Measurements from ENCODE around the gene VPS33A. TPM values are rescaled to one million over a fixed set of nuclear protein-coding genes. Genes with fewer than 3 reads are reported as not detected.
A peak's percentile ranks its signal among the peaks of the same experiment; 100 is the strongest.

Gene VPS33A
- total RNA-seq, 2 donors from 2014 or later: 18.9 to 19.2 TPM

DNA sequence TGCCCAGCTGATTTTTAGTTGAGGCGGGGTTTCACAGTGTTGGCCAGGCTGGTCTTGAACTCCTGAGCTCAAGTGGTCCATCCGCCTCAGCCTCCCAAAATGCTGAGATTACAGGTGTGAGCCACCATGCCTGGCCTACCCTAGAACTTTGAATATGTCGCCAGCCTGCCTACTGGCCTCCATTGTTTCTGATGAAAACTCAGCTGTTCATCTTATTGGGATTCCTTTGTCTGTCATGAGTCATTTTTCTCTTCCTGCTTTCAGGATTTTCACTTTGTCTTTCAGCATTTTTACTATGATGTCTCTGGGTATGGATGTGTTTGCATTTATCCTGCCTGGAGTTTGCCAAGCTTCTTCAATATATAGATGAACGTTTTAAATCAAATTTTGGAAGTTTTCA lies 70.9 kb downstream of the VPS33A start:
- Mint-ChIP-seq H3K4me1 (peaks cover 8% of the 10 kb centered on the region), H3K27ac (no peak overlapping the region), H3K4me3 (no peak overlapping the region), H3K27me3 (peaks cover 37% of the 10 kb centered on the region), H3K36me3 (ENCODE audit: low read depth) (peaks cover 4% of the 10 kb centered on the region)
- H3K9me3 ChIP-seq (ENCODE audit: control insufficient read depth, low read length, poor library complexity, severe bottlenecking): no peaks in the 10 kb centered on the region
- ATAC-seq: no peak
- no peak for DNase-seq

DNA sequence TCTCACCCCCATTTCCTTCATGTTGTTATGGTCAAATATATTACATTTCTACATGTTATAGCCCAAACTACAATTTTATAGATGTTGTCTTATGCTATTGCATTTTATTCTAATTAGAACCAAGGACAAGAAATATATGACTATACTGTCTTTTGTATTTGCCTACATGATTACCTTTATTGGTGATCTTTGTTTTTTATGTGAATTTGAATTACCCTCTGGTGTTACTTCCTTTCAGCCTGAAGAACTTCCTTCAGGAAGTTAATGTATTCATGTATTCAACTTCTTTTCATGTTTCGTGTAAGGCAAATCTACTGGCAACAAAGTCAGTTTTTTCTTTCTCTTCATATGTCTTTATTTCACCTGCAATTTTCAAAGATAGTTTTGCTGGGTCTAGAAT lies 71.5 kb downstream of the VPS33A start:
- DNase-seq (no peak), ATAC-seq (no peak)
- Mint-ChIP-seq H3K27me3 (peaks cover 37% of the 10 kb centered on the region), H3K27ac (no peak overlapping the region), H3K36me3 (ENCODE audit: low read depth) (peaks cover 4% of the 10 kb centered on the region), H3K4me1 (peaks cover 8% of the 10 kb centered on the region), H3K4me3 (no peak overlapping the region)
- no peaks in the 10 kb centered on the region for H3K9me3 ChIP-seq (ENCODE audit: control insufficient read depth, low read length, poor library complexity, severe bottlenecking)

DNA sequence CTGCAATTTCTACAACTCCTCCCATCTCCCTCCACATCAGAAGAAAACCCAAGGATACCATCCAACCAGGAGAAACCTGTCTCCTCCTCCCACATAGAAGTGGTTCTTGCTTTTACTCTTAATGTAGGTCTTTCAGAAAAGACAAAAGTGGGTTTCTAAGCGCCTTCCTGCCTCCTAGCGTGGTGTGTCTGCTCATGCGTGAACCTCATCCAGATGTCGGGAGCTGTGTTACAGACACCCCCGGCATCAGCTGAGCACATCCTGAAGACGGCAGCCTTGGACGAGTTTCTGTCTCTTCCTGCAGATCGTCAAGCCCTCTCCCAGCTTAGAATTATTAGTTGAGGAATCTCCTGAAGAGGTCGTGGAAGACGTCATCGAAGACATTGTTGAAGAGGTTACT lies 73.9 kb downstream of the VPS33A start:
- Mint-ChIP-seq H3K4me3 (no peak overlapping the region), H3K36me3 (ENCODE audit: low read depth) (peaks cover 4% of the 10 kb centered on the region), H3K27ac (no peak overlapping the region), H3K4me1 (peaks cover 8% of the 10 kb centered on the region), H3K27me3 (peaks cover 20% of the 10 kb centered on the region)
- no peak for ATAC-seq
- H3K9me3 ChIP-seq (ENCODE audit: control insufficient read depth, low read length, poor library complexity, severe bottlenecking): no peaks in the 10 kb centered on the region
- DNase-seq: no peak

DNA sequence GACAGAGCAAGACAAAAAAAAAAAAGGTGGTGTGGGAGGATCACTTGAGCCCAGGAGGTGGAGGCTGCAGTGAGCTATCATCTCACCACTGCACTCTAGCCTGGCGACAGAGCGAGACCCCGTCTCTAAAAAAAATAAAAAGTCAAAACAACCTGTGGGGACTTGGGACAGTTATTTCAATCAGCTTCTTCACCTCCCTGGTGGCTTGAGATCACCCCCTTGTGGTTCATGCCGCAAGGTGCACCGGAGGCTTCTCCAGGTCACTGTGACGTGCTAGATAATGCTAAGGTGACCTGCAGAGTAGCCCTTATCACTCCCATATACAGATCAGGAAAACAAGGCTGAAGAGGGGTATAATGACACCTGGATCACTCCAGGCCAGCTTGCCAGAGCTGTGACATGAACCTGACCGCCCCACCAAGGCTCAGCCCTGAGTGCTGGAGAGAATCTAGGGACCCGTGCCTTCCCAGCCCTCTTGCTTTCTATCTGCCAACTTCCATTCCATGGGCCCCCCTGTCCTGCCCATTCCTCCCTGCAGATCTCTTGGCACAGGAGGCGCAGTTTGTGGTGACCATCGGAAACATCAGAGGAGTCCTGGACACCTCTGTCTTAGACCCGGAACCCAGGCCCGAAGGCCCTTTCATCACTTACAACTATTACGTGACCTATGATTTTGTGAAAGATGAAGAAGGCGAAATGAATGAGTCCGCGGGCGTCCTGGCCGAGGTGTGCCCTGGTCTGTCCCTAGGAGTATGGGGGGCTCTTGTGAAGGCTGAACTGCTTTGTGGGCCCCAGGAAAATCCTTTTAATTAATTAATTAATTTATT lies 75.2 kb downstream of the VPS33A start:
- Mint-ChIP-seq H3K36me3 (ENCODE audit: low read depth) (peaks cover 4% of the 10 kb centered on the region), H3K4me3 (no peak overlapping the region), H3K4me1 (peaks cover 8% of the 10 kb centered on the region), H3K27me3 (peaks cover 10% of the 10 kb centered on the region), H3K27ac (no peak overlapping the region)
- DNase-seq (peak in 2 of 3 donors; percentile 31 to 51), ATAC-seq (peak; percentile 89)
- no peaks in the 10 kb centered on the region for H3K9me3 ChIP-seq (ENCODE audit: control insufficient read depth, low read length, poor library complexity, severe bottlenecking)

DNA sequence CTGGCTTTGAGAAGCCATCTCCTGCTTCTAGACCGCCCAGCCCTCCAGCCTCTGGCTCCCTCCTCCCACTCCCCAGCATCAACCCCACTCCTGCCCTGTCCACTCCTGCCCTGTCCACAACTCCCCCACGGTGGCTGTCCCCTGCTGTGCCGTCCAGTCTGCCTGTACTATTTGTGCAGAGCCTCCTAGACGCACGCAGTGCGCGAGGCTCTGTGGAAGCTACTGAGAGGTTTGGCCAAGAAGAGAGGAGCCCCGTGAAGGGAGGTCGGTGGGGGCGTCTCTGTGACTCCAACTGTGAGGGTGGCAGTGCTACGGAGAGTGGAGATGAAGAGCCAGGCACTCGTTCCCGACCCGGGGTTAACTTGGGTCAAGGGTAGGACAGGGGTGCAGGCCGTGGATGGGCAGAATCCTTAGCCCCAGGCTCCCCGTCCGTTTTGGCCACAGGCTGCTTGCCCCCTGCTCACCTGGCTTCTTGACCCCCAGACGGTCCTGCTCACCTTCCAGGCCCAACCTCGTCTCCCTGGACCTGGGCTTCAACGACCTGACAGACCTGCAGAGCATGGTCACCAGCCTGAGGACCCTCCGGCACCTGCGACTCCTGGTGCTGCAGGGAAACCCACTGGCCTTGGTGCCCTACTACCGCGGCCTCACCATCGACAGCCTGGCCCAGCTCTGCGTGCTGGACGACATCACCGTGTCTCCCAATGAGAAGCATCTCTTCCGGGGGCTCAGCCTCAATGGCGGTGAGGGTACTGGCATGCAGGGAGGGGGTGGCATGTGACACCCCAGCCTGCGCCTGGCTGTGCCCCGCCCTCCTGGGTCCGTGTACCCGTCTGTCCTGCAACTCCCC lies 76.4 kb downstream of the VPS33A start:
- H3K4me3 Mint-ChIP-seq: no peak overlapping the region
- H3K27ac Mint-ChIP-seq: no peak overlapping the region
- H3K36me3 Mint-ChIP-seq (ENCODE audit: low read depth): peaks cover 2% of the 10 kb centered on the region
- peaks cover 14% of the 10 kb centered on the region for H3K27me3 Mint-ChIP-seq
- no peak for DNase-seq
- no peaks in the 10 kb centered on the region for H3K9me3 ChIP-seq (ENCODE audit: control insufficient read depth, low read length, poor library complexity, severe bottlenecking)
- ATAC-seq: no peak
- peaks cover 8% of the 10 kb centered on the region for H3K4me1 Mint-ChIP-seq

DNA sequence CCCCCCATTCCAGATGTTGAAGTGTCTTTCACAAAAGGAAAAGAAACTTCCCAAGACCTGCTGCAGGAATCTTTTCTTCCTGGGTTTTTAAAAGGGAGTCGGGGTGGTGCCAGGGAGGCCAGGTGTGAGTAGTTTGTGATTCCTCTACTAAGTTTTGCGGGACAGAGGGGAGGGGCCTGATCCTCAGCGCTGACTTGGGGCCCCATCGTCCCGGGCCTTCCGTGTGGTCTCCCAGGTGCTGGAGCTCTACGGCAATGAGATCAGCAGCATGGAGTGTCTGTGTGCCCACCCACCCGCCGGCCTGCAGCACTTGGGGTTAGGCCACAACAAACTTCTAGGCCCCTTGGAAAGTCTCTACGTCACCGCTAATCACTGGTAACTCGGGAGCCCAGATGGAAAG lies 78.8 kb downstream of the VPS33A start:
- H3K36me3 Mint-ChIP-seq (ENCODE audit: low read depth): no peaks in the 10 kb centered on the region
- no peaks in the 10 kb centered on the region for H3K9me3 ChIP-seq (ENCODE audit: control insufficient read depth, low read length, poor library complexity, severe bottlenecking)
- ATAC-seq (no peak), DNase-seq (no peak)
- no peak overlapping the region for H3K4me3 Mint-ChIP-seq
- H3K27ac Mint-ChIP-seq: no peak overlapping the region
- H3K4me1 Mint-ChIP-seq: peaks cover 11% of the 10 kb centered on the region
- H3K27me3 Mint-ChIP-seq: peaks cover 21% of the 10 kb centered on the region

DNA sequence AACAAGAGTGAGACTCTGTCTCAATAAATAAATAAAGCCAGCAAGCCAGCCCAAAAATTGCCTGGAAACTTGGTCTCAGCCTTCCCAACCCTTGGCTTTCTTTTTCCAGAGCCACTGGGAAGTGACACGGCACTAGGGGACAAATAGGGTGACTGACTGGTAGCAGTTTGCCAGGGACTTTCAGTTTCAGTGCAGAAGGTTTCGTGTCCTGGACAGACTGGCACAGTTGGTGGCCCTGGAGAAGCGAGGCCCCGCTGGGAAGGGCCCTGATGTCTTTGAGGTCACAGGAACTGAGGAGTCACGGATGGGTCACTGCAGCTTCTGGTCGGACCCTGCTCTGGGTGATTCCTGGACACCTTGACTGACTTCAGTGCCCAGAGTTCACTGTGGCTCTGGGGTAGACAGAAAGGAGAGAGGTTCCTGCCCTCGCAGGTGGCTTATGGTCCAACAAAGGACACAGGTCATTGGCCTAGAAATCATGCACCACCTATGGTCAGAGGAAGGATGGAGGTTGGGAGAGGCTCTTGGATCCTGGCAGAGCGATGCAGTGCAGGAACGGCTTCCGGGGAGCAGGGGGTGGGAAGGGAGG lies 80.7 kb downstream of the VPS33A start:
- H3K9me3 ChIP-seq (ENCODE audit: control insufficient read depth, low read length, poor library complexity, severe bottlenecking): no peaks in the 10 kb centered on the region
- no peak overlapping the region for H3K27ac Mint-ChIP-seq
- ATAC-seq (no peak), DNase-seq (no peak)
- no peak overlapping the region for H3K4me3 Mint-ChIP-seq
- no peaks in the 10 kb centered on the region for H3K36me3 Mint-ChIP-seq (ENCODE audit: low read depth)
- peaks cover 3% of the 10 kb centered on the region for H3K4me1 Mint-ChIP-seq
- peaks cover 15% of the 10 kb centered on the region for H3K27me3 Mint-ChIP-seq

DNA sequence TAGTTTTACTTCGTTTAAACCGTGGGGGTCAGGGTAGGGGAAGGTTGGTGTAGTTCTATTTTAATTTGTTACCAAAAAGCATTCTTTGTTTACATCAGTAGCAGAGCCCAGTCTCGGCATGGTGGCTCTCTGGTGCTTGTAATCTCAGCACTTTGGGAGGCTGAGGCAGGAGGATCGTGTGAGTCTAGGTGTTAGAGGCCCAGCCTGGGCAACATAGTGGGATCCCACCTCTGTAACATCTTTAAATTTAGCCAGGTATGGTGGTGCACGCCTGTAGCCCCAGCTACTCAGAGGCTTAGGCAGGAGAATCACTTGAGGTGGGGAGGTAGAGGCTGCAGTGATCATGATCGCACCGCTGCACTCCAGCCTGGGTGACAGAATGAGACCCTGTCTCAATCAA lies 81.2 kb downstream of the VPS33A start:
- peaks cover 15% of the 10 kb centered on the region for H3K27me3 Mint-ChIP-seq
- H3K4me1 Mint-ChIP-seq: peaks cover 3% of the 10 kb centered on the region
- DNase-seq (no peak), ATAC-seq (no peak)
- no peaks in the 10 kb centered on the region for H3K9me3 ChIP-seq (ENCODE audit: control insufficient read depth, low read length, poor library complexity, severe bottlenecking)
- H3K27ac Mint-ChIP-seq: no peak overlapping the region
- H3K36me3 Mint-ChIP-seq (ENCODE audit: low read depth): no peaks in the 10 kb centered on the region
- peak overlapping the region; percentile 74 for H3K4me3 Mint-ChIP-seq

DNA sequence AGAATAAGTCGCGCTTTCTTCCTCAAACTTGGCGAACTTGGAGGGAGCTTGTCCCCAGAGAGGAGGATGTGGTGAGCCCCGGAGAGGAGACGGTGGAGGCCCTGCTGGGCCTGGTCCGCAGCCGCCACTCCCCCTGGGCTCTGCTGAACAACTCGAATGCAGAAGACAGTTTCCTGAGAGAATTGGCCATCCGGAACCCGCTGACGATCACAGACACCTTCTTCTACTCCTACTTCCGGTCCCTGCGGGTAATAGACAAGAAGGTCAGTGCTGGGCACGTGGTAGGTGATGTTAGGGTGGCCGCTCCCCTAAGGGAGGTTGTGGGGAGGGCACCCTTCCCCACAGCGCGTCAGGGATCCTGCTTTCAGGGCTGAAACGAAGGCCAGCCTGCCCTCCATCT lies 81.8 kb downstream of the VPS33A start:
- peaks cover 15% of the 10 kb centered on the region for H3K27me3 Mint-ChIP-seq
- no peaks in the 10 kb centered on the region for H3K9me3 ChIP-seq (ENCODE audit: control insufficient read depth, low read length, poor library complexity, severe bottlenecking)
- peaks cover 3% of the 10 kb centered on the region for H3K4me1 Mint-ChIP-seq
- DNase-seq (no peak), ATAC-seq (no peak)
- no peaks in the 10 kb centered on the region for H3K36me3 Mint-ChIP-seq (ENCODE audit: low read depth)
- H3K4me3 Mint-ChIP-seq: peak overlapping the region; percentile 74
- H3K27ac Mint-ChIP-seq: no peak overlapping the region

DNA sequence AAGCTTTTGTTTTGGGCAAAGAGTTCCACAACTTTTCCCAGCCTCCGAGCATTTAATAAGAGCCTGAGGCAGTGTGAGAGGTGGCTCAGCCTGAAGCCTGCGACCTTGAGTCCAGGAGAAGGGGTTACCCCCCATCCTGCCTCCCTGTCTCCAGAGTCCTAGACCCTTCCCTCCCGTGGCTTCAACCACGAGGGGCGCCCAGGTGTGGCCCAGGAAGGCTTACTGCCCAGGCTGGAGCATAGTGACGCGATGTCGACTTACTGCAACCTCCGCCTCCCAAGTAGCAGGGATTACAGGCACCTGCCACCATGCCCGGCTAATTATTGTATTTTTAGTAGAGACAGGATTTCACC lies 82.7 kb downstream of the VPS33A start:
- DNase-seq: no peak
- Mint-ChIP-seq H3K27me3 (peaks cover 19% of the 10 kb centered on the region), H3K4me3 (peak overlapping the region; percentile 74), H3K27ac (no peak overlapping the region), H3K36me3 (ENCODE audit: low read depth) (no peaks in the 10 kb centered on the region), H3K4me1 (peaks cover 3% of the 10 kb centered on the region)
- no peaks in the 10 kb centered on the region for H3K9me3 ChIP-seq (ENCODE audit: control insufficient read depth, low read length, poor library complexity, severe bottlenecking)
- no peak for ATAC-seq

DNA sequence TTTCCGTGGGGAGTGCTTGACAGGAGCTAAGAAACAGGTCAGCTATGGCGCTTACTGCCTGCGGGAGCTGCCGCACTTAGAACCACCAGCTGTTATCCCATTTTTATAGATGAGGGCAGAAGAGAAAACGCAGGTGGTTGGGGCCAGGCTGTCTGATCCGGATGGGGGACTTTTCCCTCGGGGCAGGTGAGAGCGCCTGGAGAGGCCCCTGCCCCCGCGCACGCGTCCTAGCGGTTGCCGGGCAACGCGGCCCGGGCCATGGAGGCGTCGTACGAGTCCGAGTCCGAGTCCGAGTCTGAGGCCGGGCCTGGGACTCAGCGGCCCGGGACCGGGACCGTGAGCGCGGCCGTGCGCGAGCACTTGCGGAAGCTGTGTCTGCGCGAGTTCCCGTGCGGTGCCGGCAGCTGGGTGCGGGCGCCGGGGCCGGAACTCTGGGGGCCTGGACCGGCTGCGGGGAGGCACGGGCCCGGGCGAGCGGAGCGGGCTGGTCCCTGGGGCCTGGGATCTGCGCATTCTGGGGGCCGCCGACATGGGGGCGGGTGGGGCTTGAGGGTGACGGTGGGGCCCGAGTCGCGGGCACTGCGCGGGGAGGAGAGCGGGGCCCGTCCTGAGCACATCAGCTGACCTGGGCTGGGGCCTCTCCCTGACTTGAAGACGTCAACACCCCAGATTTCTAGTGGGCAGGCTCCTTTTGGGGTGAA lies 83.3 kb downstream of the VPS33A start, which contains the start of gene LRRC43:
Gene LRRC43 (plus strand): TSS at position 237 of the 701 bp plus-strand sequence. CDS start 22 bp downstream, at position 259.
- no peak within 1 kb of the TSS for H3K27ac Mint-ChIP-seq
- no peaks in the 10 kb centered on the region for H3K9me3 ChIP-seq (ENCODE audit: control insufficient read depth, low read length, poor library complexity, severe bottlenecking)

More for the DNA sequence above, 83.3 kb downstream of the VPS33A start, which contains the start of gene LRRC43:
- Mint-ChIP-seq H3K27me3 (peaks cover 19% of the 10 kb centered on the region), H3K36me3 (ENCODE audit: low read depth) (no peaks in the 10 kb centered on the region), H3K4me1 (peaks cover 3% of the 10 kb centered on the region), H3K4me3 (peak within 1 kb of the TSS; percentile 85)
- DNase-seq (peak in 1 of 3 donors; percentile 14), ATAC-seq (peak; percentile 76)
